Neuron (in vitro differentiated cells): ENCODE data around the gene CMIP.

Source experiments
- H2AFZ ChIP-seq: one replicate; pipeline ENCODE4 v1.6.1; 2013; ENCODE audit warnings: low read depth, mild to moderate bottlenecking, inconsistent platforms, low read length, moderate library complexity
- H3K27me3 ChIP-seq: one replicate; pipeline ENCODE4 v1.6.1; 2013; ENCODE audit warnings: low read length; ENCODE audit not compliant: insufficient read depth
- H3K36me3 ChIP-seq: one replicate; pipeline ENCODE4 v1.6.1; 2013; ENCODE audit warnings: low read length; ENCODE audit not compliant: insufficient read depth
- H3K4me1 ChIP-seq: one replicate; pipeline ENCODE4 v1.6.1; 2013; ENCODE audit warnings: low read length; ENCODE audit not compliant: insufficient read depth
- H3K4me3 ChIP-seq: 2 replicates; pipeline ENCODE4 v1.5.1; 2013; ENCODE audit warnings: mild to moderate bottlenecking, low read length, moderate library complexity
- H3K9me3 ChIP-seq: one replicate; pipeline ENCODE4 v1.6.1; 2013; ENCODE audit warnings: low read length

Gene CMIP

DNA sequence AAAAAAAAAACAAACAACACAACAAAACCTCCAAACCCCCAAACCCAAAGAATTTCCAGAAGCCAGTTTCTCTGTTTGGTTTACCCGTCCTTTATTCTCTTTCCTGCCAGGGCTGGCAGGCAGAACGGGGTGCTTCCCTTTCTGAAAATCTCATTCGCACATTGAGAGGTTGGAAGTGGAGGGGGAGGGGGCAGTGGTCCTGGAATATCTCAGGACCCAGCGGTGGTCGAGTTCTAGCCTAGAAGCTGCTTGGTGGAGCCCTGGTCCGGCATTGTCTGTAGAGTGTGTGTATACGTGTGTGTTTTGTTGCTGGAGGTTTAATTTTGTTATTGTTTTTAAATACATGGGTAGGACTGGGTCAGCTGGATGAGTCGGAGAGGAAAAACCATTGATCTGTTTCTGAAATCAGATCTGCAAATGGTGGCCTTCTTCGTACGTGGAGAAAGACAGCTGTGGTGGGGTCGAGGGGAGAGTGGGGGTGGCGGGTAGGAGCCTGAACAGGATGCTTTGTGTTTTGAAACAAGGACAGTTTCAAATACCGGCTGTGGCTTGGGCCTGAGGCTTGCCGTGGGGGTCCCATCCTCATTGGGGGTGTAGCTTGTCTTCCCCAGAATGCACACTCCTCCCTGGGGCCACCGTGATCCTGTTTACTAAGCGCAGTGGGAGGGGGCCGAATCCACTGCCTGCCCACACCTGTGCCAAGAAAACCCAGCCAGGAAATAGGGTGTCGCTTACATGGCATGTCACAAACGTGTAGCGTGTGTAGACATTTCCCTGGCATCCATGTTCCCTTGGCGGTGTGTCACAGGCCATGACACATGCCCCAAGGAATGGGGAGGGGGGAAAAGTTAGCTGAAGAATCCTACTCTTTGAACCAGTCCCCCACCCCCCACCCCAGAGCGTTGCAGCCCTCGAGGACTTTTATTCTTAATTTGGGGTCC lies 1.6 kb downstream of the CMIP start:
- Histone ChIP-seq H3K9me3 (no peaks in the 10 kb centered on the region), H3K36me3 (no peaks in the 10 kb centered on the region), H2AFZ (peak overlapping the region; percentile 6), H3K27me3 (no peaks in the 10 kb centered on the region), H3K4me1 (peaks cover 30% of the 10 kb centered on the region), H3K4me3 (peak overlapping the region; percentile 89)

DNA sequence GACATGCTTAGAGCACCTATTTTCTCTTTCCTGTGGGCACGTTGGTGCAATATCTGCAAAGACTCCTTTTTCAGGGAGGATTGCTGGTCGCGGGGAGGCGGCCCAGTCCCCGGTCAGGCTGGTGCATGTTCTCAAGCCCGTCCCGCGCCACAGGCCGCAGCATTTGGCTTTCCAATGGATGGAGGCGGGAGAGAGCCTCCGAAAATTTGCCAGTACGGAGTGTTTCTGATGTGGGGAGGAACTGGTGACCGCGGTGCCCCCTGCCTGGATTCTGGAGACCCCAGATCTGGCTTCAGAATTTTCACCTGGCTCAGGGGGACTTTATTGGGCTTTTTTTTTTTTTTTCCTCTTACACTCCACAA lies 2.3 kb downstream of the CMIP start:
- Histone ChIP-seq H3K36me3 (no peaks in the 10 kb centered on the region), H3K27me3 (no peaks in the 10 kb centered on the region), H3K4me1 (peaks cover 30% of the 10 kb centered on the region), H3K9me3 (no peaks in the 10 kb centered on the region), H2AFZ (no peak overlapping the region), H3K4me3 (peak overlapping the region; percentile 89)

DNA sequence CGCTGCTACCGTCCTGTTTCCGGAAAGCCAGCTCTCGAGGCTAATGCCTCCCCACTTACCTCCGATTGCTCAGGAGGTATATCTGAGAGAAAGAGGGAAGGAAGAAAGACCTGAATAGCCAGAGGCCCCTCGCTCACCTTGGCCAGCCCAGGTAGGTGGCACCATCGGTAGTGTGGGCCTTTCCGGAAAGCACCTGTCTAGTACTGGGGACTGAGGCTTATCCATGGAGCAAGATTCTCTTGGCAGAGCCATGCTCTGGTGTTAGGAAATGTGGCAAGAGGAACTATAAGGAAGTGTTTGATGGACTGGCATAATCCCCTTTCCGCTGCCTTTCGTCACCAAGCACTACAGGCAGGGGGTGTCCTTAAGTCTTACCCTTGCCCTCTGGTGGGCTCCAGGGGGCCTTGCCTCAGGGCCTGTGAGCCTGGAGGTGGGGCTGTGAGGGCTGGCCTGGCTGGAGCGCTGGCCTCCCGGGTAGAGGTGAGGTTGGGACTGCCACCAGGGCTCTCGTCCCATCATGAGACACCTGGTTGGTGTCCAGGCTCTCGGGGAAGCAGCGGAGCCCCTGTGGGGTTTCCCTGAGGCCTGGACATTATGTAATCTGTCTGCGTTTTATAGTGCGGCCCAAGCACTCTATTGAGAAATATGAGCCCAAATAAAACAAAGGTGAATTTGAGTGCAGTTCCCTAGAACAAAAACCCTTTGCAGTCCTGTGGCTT lies 2.9 kb downstream of the CMIP start:
- H3K4me1 ChIP-seq = peaks cover 30% of the 10 kb centered on the region
- no peaks in the 10 kb centered on the region for H3K27me3 ChIP-seq
- no peaks in the 10 kb centered on the region for H3K36me3 ChIP-seq
- H3K4me3 ChIP-seq = no peak overlapping the region
- H2AFZ ChIP-seq = no peak overlapping the region
- H3K9me3 ChIP-seq = no peaks in the 10 kb centered on the region

DNA sequence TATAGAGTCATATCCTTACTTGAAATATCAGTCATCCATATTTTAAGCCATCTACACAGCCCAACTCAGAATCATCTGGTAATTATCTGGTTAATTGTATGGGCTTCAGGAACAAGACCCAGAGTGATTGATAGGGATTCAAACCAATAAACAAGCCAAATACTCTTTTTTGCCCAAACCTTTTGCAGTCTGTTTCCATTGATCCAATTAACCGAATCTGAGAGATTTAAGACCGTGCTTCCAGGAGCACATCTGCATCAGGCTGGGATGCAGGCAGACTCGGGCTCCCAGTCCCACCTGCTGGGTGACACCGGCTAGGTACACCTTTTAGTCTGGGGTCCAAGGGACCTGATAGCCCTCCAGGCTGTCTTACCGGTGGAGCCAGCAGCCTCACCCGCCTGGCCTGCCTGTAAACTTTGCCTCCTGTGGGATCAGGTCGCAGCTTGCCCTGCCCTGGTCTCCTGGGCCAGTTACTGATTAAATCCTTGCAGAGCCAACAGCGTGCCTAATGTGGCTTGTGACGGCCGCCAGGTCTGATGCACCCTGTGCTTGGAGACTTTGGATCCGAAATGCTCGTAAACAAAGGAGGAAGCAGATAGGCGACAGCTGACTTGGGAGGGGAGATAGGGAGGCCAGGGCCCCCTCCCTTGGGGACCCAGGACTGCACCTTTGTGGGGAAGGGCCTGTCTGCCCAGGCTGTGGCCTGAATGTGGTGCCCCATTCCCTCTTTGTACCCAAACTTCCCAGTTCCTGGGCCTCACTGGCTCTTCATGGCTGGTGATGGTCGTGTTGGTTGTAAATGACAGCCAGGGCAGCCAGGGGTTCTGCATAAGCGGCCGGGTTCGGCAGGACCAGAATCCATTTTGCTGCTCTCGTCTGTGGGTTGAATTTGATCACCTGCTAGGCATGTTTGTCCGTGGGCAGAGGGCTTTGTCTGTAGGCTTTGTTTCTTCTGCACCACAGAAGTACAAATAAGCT lies 3.8 kb downstream of the CMIP start:
- no peaks in the 10 kb centered on the region for H3K9me3 ChIP-seq
- H2AFZ ChIP-seq = no peak overlapping the region
- no peak overlapping the region for H3K4me3 ChIP-seq
- H3K4me1 ChIP-seq = peaks cover 30% of the 10 kb centered on the region
- H3K36me3 ChIP-seq = no peaks in the 10 kb centered on the region
- no peaks in the 10 kb centered on the region for H3K27me3 ChIP-seq

DNA sequence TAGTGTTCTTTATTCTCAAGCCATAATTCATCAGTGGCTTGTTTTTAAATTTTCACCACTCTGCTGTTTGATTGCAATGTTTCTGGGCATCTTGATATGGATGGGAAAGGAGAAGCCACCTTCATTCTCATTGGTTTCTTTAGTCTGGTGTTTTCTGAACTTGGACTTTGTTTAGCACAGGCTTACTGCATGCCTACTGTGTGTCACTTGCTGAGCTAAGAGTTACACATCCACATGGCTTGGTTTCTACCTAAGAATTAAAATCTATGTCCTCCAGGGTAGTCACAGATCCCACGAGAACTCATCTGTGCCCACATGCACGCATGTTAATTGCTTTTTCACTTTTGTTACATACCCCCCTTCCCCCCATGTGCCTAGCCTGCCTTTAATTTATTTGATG lies 4.6 kb downstream of the CMIP start:
- no peak overlapping the region for H3K4me3 ChIP-seq
- H3K27me3 ChIP-seq = no peaks in the 10 kb centered on the region
- peaks cover 28% of the 10 kb centered on the region for H3K4me1 ChIP-seq
- no peaks in the 10 kb centered on the region for H3K9me3 ChIP-seq
- H2AFZ ChIP-seq = no peak overlapping the region
- no peaks in the 10 kb centered on the region for H3K36me3 ChIP-seq

GRCh38 chr16:81449899-81450608 lies 5.4 kb downstream of the CMIP start:
- no peak overlapping the region for H3K4me3 ChIP-seq
- no peak overlapping the region for H2AFZ ChIP-seq

DNA sequence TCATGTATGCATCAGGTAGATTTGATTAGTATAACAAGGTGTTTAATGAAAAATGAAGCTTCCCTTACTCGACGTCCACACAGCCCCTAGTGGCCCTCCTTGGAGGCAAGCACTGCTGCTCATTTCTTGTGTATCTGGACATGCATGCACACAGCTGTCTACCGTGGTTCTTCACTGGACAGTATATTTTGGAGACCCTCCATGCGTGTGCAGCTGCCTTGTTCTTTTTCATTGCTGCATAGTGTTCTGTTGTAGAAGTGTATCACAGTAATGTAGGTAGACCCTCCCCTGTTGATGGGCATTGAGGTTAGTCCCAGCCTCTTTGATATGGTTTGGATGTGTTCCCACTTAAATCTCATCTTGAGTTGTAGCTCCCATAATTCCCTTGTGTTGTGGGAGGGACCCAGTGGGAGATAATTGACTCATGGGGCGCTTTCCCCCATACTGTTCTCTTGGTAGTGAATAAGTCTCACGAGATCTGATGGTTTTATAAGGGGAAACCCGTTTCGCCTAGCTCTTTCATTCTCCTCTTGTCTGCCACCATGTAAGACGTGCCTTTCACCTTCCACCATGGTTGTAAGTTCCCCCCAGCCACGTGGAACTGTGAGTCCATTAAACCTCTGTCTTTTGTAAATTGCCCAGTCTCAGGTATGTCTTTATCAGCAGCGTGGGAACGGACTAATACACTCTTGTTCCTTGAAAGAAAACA lies 6.3 kb downstream of the CMIP start:
- H3K4me1 ChIP-seq = peaks cover 28% of the 10 kb centered on the region
- no peaks in the 10 kb centered on the region for H3K36me3 ChIP-seq
- H3K4me3 ChIP-seq = no peak overlapping the region
- no peaks in the 10 kb centered on the region for H3K27me3 ChIP-seq
- H3K9me3 ChIP-seq = no peaks in the 10 kb centered on the region
- H2AFZ ChIP-seq = no peak overlapping the region

More at GRCh38 chr16:81449899-81450608, 5.4 kb downstream of the CMIP start:
- H3K27me3 ChIP-seq = no peaks in the 10 kb centered on the region
- no peaks in the 10 kb centered on the region for H3K36me3 ChIP-seq
- H3K4me1 ChIP-seq = peaks cover 28% of the 10 kb centered on the region
- H3K9me3 ChIP-seq = no peaks in the 10 kb centered on the region

GRCh38 chr16:81451753-81452680 lies 7.4 kb downstream of the CMIP start:
- Histone ChIP-seq H3K36me3 (no peaks in the 10 kb centered on the region), H3K4me3 (no peak overlapping the region), H3K27me3 (no peaks in the 10 kb centered on the region), H3K9me3 (no peaks in the 10 kb centered on the region), H3K4me1 (peaks cover 19% of the 10 kb centered on the region), H2AFZ (no peak overlapping the region)

- no peaks in the 10 kb centered on the region for H3K36me3 ChIP-seq
- no peak overlapping the region for H2AFZ ChIP-seq
- no peaks in the 10 kb centered on the region for H3K27me3 ChIP-seq
- peaks cover 10% of the 10 kb centered on the region for H3K4me1 ChIP-seq
- H3K9me3 ChIP-seq = no peaks in the 10 kb centered on the region
- no peak overlapping the region for H3K4me3 ChIP-seq
These were observed 8.6 kb downstream of the CMIP start for GRCh38 chr16:81453091-81453728.

- Histone ChIP-seq H3K27me3 (no peaks in the 10 kb centered on the region), H2AFZ (no peak overlapping the region), H3K4me1 (peaks cover 4% of the 10 kb centered on the region)
These were observed 9.4 kb downstream of the CMIP start for GRCh38 chr16:81454044-81454443.

DNA sequence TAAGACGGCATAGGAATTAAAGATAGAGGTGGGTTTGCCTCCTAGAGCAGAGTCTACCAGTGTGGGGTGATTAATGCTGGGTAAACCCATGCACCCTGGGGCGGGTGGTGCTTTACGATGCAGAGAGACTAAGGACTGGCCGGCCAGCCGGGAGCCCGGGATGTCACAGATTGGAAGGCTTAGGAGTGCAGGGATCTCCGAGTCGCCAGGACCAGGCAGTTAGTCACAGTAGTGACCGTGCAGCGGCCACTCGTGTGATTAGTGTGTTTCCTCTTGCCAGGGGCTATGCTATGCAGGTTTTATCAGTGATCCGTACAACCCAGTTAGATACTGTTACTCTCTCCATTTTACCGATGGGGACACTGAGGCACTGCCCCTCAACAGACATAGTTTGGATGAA lies 10.4 kb downstream of the CMIP start:
- Histone ChIP-seq H3K9me3 (peaks cover 2% of the 10 kb centered on the region), H3K4me3 (no peak overlapping the region), H3K36me3 (no peaks in the 10 kb centered on the region), H3K4me1 (peaks cover 4% of the 10 kb centered on the region), H3K27me3 (no peaks in the 10 kb centered on the region), H2AFZ (no peak overlapping the region)

More at GRCh38 chr16:81454044-81454443, 9.4 kb downstream of the CMIP start:
- Histone ChIP-seq H3K9me3 (peaks cover 2% of the 10 kb centered on the region), H3K4me3 (no peak overlapping the region), H3K36me3 (no peaks in the 10 kb centered on the region)
